Activated CD4-positive, alpha-beta memory T cell treated with anti-CD3 and anti-CD28 coated beads, Interleukin-2, amount 10 ng/mL, durations not matched to agents 7 days and 5 days (primary cell): Measurements from ENCODE around the gene CCDC195. TPM values are rescaled to one million over a fixed set of nuclear protein-coding genes. Genes with fewer than 3 reads are reported as not detected.

Experiments used
- total RNA-seq, 2 experiments: library from RNA; stranded (reverse); gene quantifications; one replicate each; pipeline ENCODE4 v1.2.3, GENCODE V29; 2021

CCDC195 gene
- total RNA-seq, 2 experiments from 2014 or later: not detected

Other genes starting within 250 kb of the CCDC195 start
- gene CUL3, start 131.0 kb downstream of the CCDC195 start, total RNA-seq: 10 to 100 TPM; 66.9 to 72.7 TPM